Duodenal mucosa (tissue), 2 donors: Measurements from ENCODE around the gene PPP3CB.

ENCODE experiments used
- H3K27ac ChIP-seq: one replicate; pipeline ENCODE4 v1.7.0; 2013; ENCODE audit warnings: low read depth, low read length
- H3K27me3 ChIP-seq, 2 donors: one replicate each; pipeline ENCODE4 v1.7.0; 2013; ENCODE audit warnings: low read length in 2 of 2, control low read depth in 1 of 2; ENCODE audit not compliant: insufficient read depth in 2 of 2, control insufficient read depth in 1 of 2
- H3K36me3 ChIP-seq, 2 donors: one replicate each; pipeline ENCODE4 v1.7.0; 2013; ENCODE audit warnings: low read length in 2 of 2, control low read depth in 1 of 2; ENCODE audit not compliant: insufficient read depth in 2 of 2, control insufficient read depth in 1 of 2
- H3K4me1 ChIP-seq, 2 donors: one replicate each; pipeline ENCODE4 v1.7.0; 2013; ENCODE audit warnings: low read length in 2 of 2, control low read depth in 1 of 2; ENCODE audit not compliant: insufficient read depth in 2 of 2, control insufficient read depth in 1 of 2
- H3K4me3 ChIP-seq, 2 donors: one replicate each; pipeline ENCODE4 v1.7.0; 2013; ENCODE audit warnings: low read length in 2 of 2, low read depth in 1 of 2
- H3K9ac ChIP-seq, 2 donors: one replicate each; pipeline ENCODE4 v1.7.0; 2013; ENCODE audit warnings: low read length in 2 of 2, low read depth in 1 of 2
- H3K9me3 ChIP-seq, 2 donors: one replicate each; pipeline ENCODE4 v1.7.0; 2013; ENCODE audit warnings: low read length in 2 of 2, control low read depth in 1 of 2; ENCODE audit not compliant: control insufficient read depth in 1 of 2

The PPP3CB gene

GRCh38 chr10:73386583-73386982, 109.2 kb downstream of the PPP3CB start:
- Histone ChIP-seq H3K4me3 (no peak overlapping the region), H3K27ac (no peak overlapping the region), H3K9me3 (no peaks in the 10 kb centered on the region), H3K4me1 (no peaks in the 10 kb centered on the region), H3K9ac (no peak overlapping the region), H3K36me3 (peaks cover 36 to 71% of the 10 kb centered on the region in 2 donors), H3K27me3 (no peaks in the 10 kb centered on the region)
